Testis (tissue), 2 donors: Measurements from ENCODE around the gene SLC26A8.

ENCODE experiments used
- POLR2A ChIP-seq: fragments of 450-650 bp; IDR thresholded peaks from one replicate; pipeline ENCODE4 v1.6.1; 2017; ENCODE audit warnings: antibody characterized with exemption, mild to moderate bottlenecking, moderate library complexity
- TF ChIP-seq, protein P1 (sequence below), 3 experiments: fragments of 450-650 bp in 2 of 3; fragments of 200-600 bp in 1 of 3; sonication (generic) in 1 of 3; IDR thresholded peaks; one replicate each; pipeline ENCODE4 v1.5.1; 2016 to 2019; ENCODE audit warnings: antibody characterized with exemption in 3 of 3, mild to moderate bottlenecking in 2 of 3, moderate library complexity in 1 of 3

DNA sequence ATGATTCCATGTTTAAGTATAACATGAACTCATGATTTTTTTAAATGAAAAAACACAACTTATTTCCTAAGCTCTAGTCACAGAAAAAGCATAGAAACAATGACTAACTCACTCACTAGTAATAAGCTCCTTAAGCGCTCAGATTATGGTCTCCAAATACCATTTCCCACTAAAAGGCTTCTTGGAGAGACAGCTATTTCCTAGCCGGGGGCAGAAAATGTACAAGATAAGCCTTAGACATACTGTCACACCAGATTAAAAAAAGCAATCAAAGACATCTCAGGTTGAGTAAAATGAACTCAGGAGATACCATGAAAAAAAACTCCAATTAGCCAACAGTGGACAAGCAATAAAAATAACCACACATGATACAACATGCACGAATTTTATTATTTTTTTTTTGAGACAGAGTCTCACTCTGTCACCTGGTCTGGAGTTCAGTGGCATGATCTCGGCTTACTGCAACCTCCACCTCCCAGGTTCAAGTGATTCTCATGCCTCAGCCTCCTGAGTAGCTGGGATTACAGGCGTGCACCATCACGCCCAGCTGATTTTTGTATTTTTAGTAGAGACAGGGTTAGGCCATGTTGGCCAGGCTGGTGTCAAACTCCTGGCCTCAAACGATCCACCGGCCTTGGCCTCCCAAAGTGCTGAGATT lies 118.5 kb downstream of the SLC26A8 start:
- TF ChIP-seq, protein P1, sequence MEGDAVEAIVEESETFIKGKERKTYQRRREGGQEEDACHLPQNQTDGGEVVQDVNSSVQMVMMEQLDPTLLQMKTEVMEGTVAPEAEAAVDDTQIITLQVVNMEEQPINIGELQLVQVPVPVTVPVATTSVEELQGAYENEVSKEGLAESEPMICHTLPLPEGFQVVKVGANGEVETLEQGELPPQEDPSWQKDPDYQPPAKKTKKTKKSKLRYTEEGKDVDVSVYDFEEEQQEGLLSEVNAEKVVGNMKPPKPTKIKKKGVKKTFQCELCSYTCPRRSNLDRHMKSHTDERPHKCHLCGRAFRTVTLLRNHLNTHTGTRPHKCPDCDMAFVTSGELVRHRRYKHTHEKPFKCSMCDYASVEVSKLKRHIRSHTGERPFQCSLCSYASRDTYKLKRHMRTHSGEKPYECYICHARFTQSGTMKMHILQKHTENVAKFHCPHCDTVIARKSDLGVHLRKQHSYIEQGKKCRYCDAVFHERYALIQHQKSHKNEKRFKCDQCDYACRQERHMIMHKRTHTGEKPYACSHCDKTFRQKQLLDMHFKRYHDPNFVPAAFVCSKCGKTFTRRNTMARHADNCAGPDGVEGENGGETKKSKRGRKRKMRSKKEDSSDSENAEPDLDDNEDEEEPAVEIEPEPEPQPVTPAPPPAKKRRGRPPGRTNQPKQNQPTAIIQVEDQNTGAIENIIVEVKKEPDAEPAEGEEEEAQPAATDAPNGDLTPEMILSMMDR (IDR thresholded peaks at IDR 0.05), result no peak
- no peak for TF ChIP-seq POLR2A
